MCF 10A (cell line): Measurements from ENCODE around the gene PPDPF. TPM values are rescaled to one million over a fixed set of nuclear protein-coding genes. Genes with fewer than 3 reads are reported as not detected.

Experiments used
- BruUV-seq: library from RNA; stranded (reverse); fragments of 400-500 nt; replicated peaks from 2 replicates; lab custom pipeline; 2021; lab: Mats Ljungman, UMichigan
- CTCF ChIA-PET: fragments of 300-600 bp; sonication (Branson Sonifier 250); formaldehyde crosslinking; extraction: SDS; loops from one replicate; lab custom pipeline; 2021; ENCODE audit warnings: antibody characterized with exemption, inconsistent platforms; lab: Yijun Ruan, JAX
- POLR2A ChIA-PET: fragments of 300-600, 350-650 bp; sonication (Branson Sonifier 250); formaldehyde crosslinking; extraction: SDS; loops from one replicate; lab custom pipeline; 2020; ENCODE audit warnings: antibody characterized with exemption, inconsistent platforms; lab: Yijun Ruan, JAX
- DNase-seq: peaks from one replicate; pipeline ENCODE4 v3.0.0-alpha.2; 2018; ENCODE audit not compliant: unreplicated experiment
- H3K27ac Mint-ChIP-seq: one replicate; pipeline ENCODE4 v1.8.0; 2022; ENCODE audit warnings: mild to moderate bottlenecking, low read depth, mixed read lengths; ENCODE audit not compliant: unreplicated experiment
- H3K27me3 Mint-ChIP-seq: one replicate; pipeline ENCODE4 v1.8.0; 2022; ENCODE audit warnings: mixed read lengths; ENCODE audit not compliant: insufficient read depth, unreplicated experiment
- H3K36me3 Mint-ChIP-seq: one replicate; pipeline ENCODE4 v1.8.0; 2022; ENCODE audit warnings: mild to moderate bottlenecking, moderate library complexity, mixed read lengths; ENCODE audit not compliant: insufficient read depth, unreplicated experiment
- H3K4me1 Mint-ChIP-seq: one replicate; pipeline ENCODE4 v1.8.0; 2022; ENCODE audit warnings: mixed read lengths; ENCODE audit not compliant: insufficient read depth, unreplicated experiment
- H3K4me3 Mint-ChIP-seq: one replicate; pipeline ENCODE4 v1.8.0; 2022; ENCODE audit warnings: mild to moderate bottlenecking, moderate library complexity, mixed read lengths; ENCODE audit not compliant: unreplicated experiment
- H3K9me3 Mint-ChIP-seq: one replicate; pipeline ENCODE4 v1.8.0; 2022; ENCODE audit warnings: mixed read lengths; ENCODE audit not compliant: unreplicated experiment
- CTCF ChIP-seq: fragments of 200-600 bp; IDR thresholded peaks from one replicate; pipeline ENCODE4 v1.8.0; 2022; ENCODE audit warnings: antibody characterized with exemption, mild to moderate bottlenecking; ENCODE audit not compliant: unreplicated experiment
- intact Hi-C: fragments of 100-400 bp; cut with micrococcal nuclease; formaldehyde crosslinking; loops from 2 replicates; pipeline ENCODE4 v1.14.1; 2022
- total RNA-seq: library from RNA; stranded (reverse); gene quantifications from 2 replicates; pipeline ENCODE4 v1.2.3, GENCODE V29; 2022

The PPDPF gene
- total RNA-seq, 1 experiment from 2014 or later = 315 TPM

GRCh38 chr20:63527184-63527583, 6.6 kb downstream of the PPDPF start:
- BruUV-seq = no TSS peak
- ChIA-PET POLR2A (interaction anchor here (0.6 to 5.1 kb wide), 7 partner anchors 9 to 359 kb away, joined by 3 to 38 read pairs (median 3); partner anchors contain the start of gene PTK6), CTCF (interaction anchor here (0.7 to 1.1 kb wide), 2 partner anchors 86 to 554 kb away, joined by 4 to 5 read pairs; no protein-coding TSS in a partner anchor)
- DNase-seq = no peak
- Mint-ChIP-seq H3K27me3 (no peaks in the 10 kb centered on the region), H3K36me3 (peaks cover 28% of the 10 kb centered on the region), H3K4me3 (no peak overlapping the region), H3K4me1 (peaks cover 5% of the 10 kb centered on the region), H3K27ac (no peak overlapping the region), H3K9me3 (no peaks in the 10 kb centered on the region)
- intact Hi-C loops = no loop called here
- no peak for TF ChIP-seq CTCF

DNA sequence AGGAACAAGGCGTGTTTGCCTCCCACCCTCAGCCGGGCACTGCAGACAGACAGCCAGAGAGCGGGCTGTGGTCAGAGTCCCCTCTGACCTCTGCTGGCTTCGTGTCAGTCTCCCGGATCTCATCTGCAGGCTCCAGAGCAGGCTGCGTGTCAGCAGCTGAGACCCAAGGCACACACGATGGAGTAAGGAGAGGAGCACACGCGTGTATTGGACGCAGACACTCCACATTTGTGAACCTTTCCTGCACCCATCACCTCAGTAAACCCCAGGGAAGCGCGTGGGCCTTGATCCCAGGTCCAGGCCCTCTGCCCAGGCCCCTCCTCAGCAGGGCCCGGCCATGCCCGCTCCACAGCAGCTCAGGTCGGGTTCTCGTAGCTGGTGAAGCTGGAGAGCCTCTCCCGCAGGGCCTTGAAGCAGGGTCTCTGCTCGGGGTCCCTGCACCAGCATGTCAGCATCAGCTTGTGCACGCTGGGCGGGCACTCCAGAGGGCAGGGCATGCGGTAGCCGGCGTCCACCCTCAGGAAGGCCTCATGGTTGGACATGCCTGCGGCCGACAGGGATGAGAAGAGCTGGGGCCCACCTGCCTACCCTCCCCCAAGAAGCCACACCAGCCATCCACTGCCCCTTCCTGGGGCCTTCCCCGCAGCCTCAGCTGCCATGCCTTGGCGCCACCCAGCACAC, 8.8 kb downstream of the PPDPF start:
- Mint-ChIP-seq H3K36me3 (peaks cover 8% of the 10 kb centered on the region), H3K4me1 (peaks cover 7% of the 10 kb centered on the region), H3K27me3 (no peaks in the 10 kb centered on the region), H3K27ac (no peak overlapping the region), H3K4me3 (no peak overlapping the region), H3K9me3 (no peaks in the 10 kb centered on the region)
- no peak for TF ChIP-seq CTCF
- ChIA-PET CTCF (interaction anchor here (1.1 to 1.2 kb wide), 2 partner anchors 8 to 509 kb away, joined by 3 to 5 read pairs; no protein-coding TSS in a partner anchor), POLR2A (interaction anchor here (0.6 to 11.8 kb wide), 6 partner anchors 7 to 372 kb away, joined by 3 to 124 read pairs (median 4); partner anchors contain the start of genes PPDPF and PTK6)
- no peak for DNase-seq
- intact Hi-C loops = no loop called here
- no TSS peak for BruUV-seq

DNA sequence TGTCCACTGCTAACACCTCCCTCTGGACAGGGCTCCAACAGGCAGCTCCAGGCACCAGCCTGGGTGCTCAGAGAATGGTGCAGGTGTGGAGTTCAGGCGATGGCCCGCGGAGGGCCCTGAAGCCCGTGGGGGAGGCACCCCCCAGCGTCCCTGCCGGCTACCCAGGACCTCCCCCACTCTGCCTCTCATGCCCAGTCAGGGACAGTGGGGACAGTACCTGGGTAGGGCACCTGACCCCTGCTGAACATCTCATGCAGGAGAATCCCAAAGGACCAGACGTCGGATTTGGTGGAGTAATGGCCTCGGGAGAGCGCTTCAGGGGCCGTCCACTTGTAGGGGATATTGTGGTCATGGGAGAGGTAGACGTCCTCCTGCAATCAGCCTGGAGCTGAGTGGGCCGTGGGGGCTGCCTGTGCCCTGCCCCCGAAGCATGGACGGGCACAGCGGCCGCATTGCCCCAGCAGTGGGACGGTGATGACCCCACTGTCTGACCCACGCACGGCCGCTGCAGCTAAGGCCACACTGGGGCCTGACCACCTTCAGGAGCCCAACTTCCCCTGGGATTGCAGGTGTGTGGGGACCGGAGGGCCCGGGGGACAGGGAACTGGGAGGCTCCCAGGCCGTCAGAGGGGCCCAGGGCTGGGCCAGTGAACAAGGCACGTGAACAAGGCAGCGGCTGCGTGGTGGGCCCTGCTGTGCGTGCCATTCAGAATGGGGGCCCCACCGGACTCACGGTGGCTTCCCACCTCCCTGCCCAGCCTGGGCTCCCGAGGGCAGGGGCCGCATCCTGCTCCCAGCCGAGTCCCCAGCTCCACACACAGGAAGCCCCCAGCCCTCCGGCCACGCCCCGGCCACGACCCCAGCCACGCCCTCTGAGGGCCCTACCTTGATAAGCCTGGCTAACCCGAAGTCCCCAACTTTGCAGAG, 9.6 kb downstream of the PPDPF start:
- Mint-ChIP-seq H3K27me3 (no peaks in the 10 kb centered on the region), H3K4me1 (peaks cover 8% of the 10 kb centered on the region), H3K27ac (no peak overlapping the region), H3K36me3 (peaks cover under 1% of the 10 kb centered on the region), H3K9me3 (no peaks in the 10 kb centered on the region), H3K4me3 (no peak overlapping the region)
- no peak for DNase-seq
- CTCF ChIA-PET = interaction anchor here (1.1 to 1.2 kb wide), 2 partner anchors 9 to 508 kb away, joined by 3 to 5 read pairs; no protein-coding TSS in a partner anchor
- no peak for TF ChIP-seq CTCF
- BruUV-seq = no TSS peak
- intact Hi-C loops = loop anchor here (10.0 kb wide), 1 partner anchor 115 kb away; no protein-coding TSS in a partner anchor
- POLR2A ChIA-PET = interaction anchor here (0.6 to 11.8 kb wide), 7 partner anchors 6 to 382 kb away, joined by 3 to 124 read pairs (median 4); partner anchors contain the start of genes PPDPF and PTK6
